Astrocyte of the cerebellum (primary cell): ENCODE measurements around the gene GAB1.

Experiments used
- DNase-seq: peaks from one replicate; pipeline ENCODE4 v3.0.0-alpha.2; 2011; ENCODE audit warnings: low read depth
- H3K4me3 ChIP-seq: 2 replicates; pipeline ENCODE4 v1.5.1; 2011; ENCODE audit warnings: mild to moderate bottlenecking, low read depth, low read length, moderate library complexity
- CTCF ChIP-seq: IDR thresholded peaks from 2 replicates; pipeline ENCODE4 v1.5.1; 2012; ENCODE audit warnings: low read length, low read depth, moderate library complexity, mild to moderate bottlenecking; ENCODE audit errors: missing control alignments
- in situ Hi-C: cut with HindIII; loops from 2 replicates; pipeline ENCODE4 v1.10.0; 2017; ENCODE audit warnings: low sequenced_read_pairs

The GAB1 gene

GRCh38 chr4:143354990-143355389, 18.3 kb downstream of the GAB1 start:
- in situ Hi-C loops: no loop called here
- H3K4me3 ChIP-seq: no peak overlapping the region
- TF ChIP-seq CTCF: no peak
- DNase-seq: no peak

- no peak overlapping the region for H3K4me3 ChIP-seq
These were observed 19.0 kb downstream of the GAB1 start for GRCh38 chr4:143355540-143356217.

GRCh38 chr4:143356493-143356892, 19.8 kb downstream of the GAB1 start:
- DNase-seq: no peak
- TF ChIP-seq CTCF: no peak
- in situ Hi-C loops: no loop called here
- H3K4me3 ChIP-seq: no peak overlapping the region

More at GRCh38 chr4:143355540-143356217, 19.0 kb downstream of the GAB1 start:
- no peak for DNase-seq
- in situ Hi-C loops: no loop called here
- no peak for TF ChIP-seq CTCF

GRCh38 chr4:143357161-143357845, 20.6 kb downstream of the GAB1 start:
- no peak for DNase-seq
- no peak overlapping the region for H3K4me3 ChIP-seq
- in situ Hi-C loops: no loop called here
- TF ChIP-seq CTCF: no peak

GRCh38 chr4:143358419-143358818, 21.7 kb downstream of the GAB1 start:
- TF ChIP-seq CTCF: no peak
- no peak for DNase-seq
- H3K4me3 ChIP-seq: no peak overlapping the region
- in situ Hi-C loops: no loop called here

- in situ Hi-C loops: no loop called here
- H3K4me3 ChIP-seq: no peak overlapping the region
- no peak for DNase-seq
- TF ChIP-seq CTCF: no peak
These were observed 22.4 kb downstream of the GAB1 start for GRCh38 chr4:143358923-143359643.
